Activated CD8-positive, alpha-beta T cell treated with anti-CD3 and anti-CD28 coated beads for 36 hours (primary cell): Measurements from ENCODE around the gene BEGAIN. TPM values are rescaled to one million over a fixed set of nuclear protein-coding genes. Genes with fewer than 3 reads are reported as not detected.

ENCODE experiments used
- ATAC-seq: fragments of 200-7000 bp; cut with Tn5 transposase; one replicate; pipeline ENCODE4 v1.10.0; 2021; ENCODE audit warnings: mild to moderate bottlenecking, moderate library complexity
- CTCF ChIA-PET: fragments of 350-600 bp; sonication (Branson Sonifier 250); formaldehyde crosslinking; loops from one replicate; lab custom pipeline; 2021; ENCODE audit warnings: antibody characterized with exemption; lab: Charles Lee
- POLR2A ChIA-PET: fragments of 350-600 bp; sonication (Branson Sonifier 250); formaldehyde crosslinking; loops from one replicate; lab custom pipeline; 2021; ENCODE audit warnings: antibody characterized with exemption; lab: Charles Lee
- DNase-seq: peaks from one replicate; pipeline ENCODE4 v3.0.0-alpha.2; 2020
- H3K27ac Mint-ChIP-seq: one replicate; pipeline ENCODE4 v1.8.0; 2021; ENCODE audit warnings: mild to moderate bottlenecking, mixed read lengths
- H3K27me3 Mint-ChIP-seq: one replicate; pipeline ENCODE4 v1.8.0; 2021; ENCODE audit warnings: mixed read lengths
- H3K36me3 Mint-ChIP-seq: one replicate; pipeline ENCODE4 v1.8.0; 2021; ENCODE audit warnings: low read depth, mixed read lengths
- H3K4me1 Mint-ChIP-seq: one replicate; pipeline ENCODE4 v1.8.0; 2021; ENCODE audit warnings: low read depth, mixed read lengths
- H3K4me3 Mint-ChIP-seq: one replicate; pipeline ENCODE4 v1.8.0; 2021; ENCODE audit warnings: mild to moderate bottlenecking, moderate library complexity, mixed read lengths
- H3K9me3 Mint-ChIP-seq: one replicate; pipeline ENCODE4 v1.8.0; 2021; ENCODE audit warnings: mixed read lengths
- intact Hi-C: fragments of 100-400 bp; cut with micrococcal nuclease; formaldehyde crosslinking; loops from one replicate; pipeline ENCODE4 v1.10.0; 2022
- total RNA-seq, 2 experiments: library from RNA; stranded (reverse); gene quantifications; one replicate each; pipeline ENCODE4 v1.2.3, GENCODE V29; 2021
- TF ChIP-seq, protein P1 (sequence below): fragments of 200-600 bp; IDR thresholded peaks from one replicate; pipeline ENCODE4 v1.8.0; 2022; ENCODE audit warnings: antibody characterized with exemption, mild to moderate bottlenecking

Gene BEGAIN
- total RNA-seq, 2 experiments from 2014 or later = 5.5 to 6.0 TPM

GRCh38 chr14:100629098-100629497, 41.9 kb upstream of the BEGAIN start:
- H3K4me1 Mint-ChIP-seq = no peaks in the 10 kb centered on the region
- no peak overlapping the region for H3K4me3 Mint-ChIP-seq
- ChIA-PET POLR2A (no interaction called here), CTCF (interaction anchor here (1.1 to 2.8 kb wide), 2 partner anchors 17 to 24 kb away, joined by 3 to 13 read pairs; no protein-coding TSS in a partner anchor)
- DNase-seq (no peak), ATAC-seq (no peak)
- intact Hi-C loops = no loop called here
- TF ChIP-seq, protein P1, sequence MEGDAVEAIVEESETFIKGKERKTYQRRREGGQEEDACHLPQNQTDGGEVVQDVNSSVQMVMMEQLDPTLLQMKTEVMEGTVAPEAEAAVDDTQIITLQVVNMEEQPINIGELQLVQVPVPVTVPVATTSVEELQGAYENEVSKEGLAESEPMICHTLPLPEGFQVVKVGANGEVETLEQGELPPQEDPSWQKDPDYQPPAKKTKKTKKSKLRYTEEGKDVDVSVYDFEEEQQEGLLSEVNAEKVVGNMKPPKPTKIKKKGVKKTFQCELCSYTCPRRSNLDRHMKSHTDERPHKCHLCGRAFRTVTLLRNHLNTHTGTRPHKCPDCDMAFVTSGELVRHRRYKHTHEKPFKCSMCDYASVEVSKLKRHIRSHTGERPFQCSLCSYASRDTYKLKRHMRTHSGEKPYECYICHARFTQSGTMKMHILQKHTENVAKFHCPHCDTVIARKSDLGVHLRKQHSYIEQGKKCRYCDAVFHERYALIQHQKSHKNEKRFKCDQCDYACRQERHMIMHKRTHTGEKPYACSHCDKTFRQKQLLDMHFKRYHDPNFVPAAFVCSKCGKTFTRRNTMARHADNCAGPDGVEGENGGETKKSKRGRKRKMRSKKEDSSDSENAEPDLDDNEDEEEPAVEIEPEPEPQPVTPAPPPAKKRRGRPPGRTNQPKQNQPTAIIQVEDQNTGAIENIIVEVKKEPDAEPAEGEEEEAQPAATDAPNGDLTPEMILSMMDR = no peak
- no peak overlapping the region for H3K27ac Mint-ChIP-seq
- H3K36me3 Mint-ChIP-seq = no peaks in the 10 kb centered on the region
- no peaks in the 10 kb centered on the region for H3K27me3 Mint-ChIP-seq
- no peaks in the 10 kb centered on the region for H3K9me3 Mint-ChIP-seq

GRCh38 chr14:100628225-100628624, 41.0 kb upstream of the BEGAIN start:
- TF ChIP-seq, protein P1 = no peak
- Mint-ChIP-seq H3K27me3 (no peaks in the 10 kb centered on the region), H3K4me1 (no peaks in the 10 kb centered on the region), H3K27ac (no peak overlapping the region), H3K9me3 (no peaks in the 10 kb centered on the region), H3K4me3 (no peak overlapping the region), H3K36me3 (no peaks in the 10 kb centered on the region)
- intact Hi-C loops = no loop called here
- POLR2A ChIA-PET = no interaction called here
- ATAC-seq = no peak
- no peak for DNase-seq
- CTCF ChIA-PET = interaction anchor here (1.1 to 2.5 kb wide), 3 partner anchors 17 to 25 kb away, joined by 3 to 11 read pairs (median 5); no protein-coding TSS in a partner anchor

DNA sequence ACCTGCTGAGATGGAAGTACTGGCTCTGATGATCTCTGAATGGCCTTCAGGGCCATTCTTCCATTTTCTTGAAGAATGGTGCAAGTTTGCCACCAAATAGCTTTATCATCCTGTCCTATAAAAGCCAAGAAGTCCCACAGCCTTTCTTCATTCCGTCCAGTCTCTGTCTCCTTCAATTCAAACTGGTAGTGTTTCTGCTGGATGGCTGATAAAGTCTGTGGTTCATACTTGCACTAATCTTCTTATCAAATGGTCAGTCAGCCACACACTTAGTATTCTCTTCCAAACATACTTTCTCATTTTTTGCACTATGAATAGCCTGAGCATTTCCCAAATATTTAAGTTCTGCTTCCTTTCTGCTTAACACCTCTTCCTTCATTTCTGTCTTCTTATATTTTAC, 39.4 kb upstream of the BEGAIN start:
- Mint-ChIP-seq H3K27me3 (no peaks in the 10 kb centered on the region), H3K4me3 (no peak overlapping the region), H3K4me1 (no peaks in the 10 kb centered on the region), H3K27ac (no peak overlapping the region), H3K9me3 (no peaks in the 10 kb centered on the region), H3K36me3 (no peaks in the 10 kb centered on the region)
- ChIA-PET CTCF (interaction anchor here (0.9 to 2.5 kb wide), 3 partner anchors 11 to 27 kb away, joined by 4 to 11 read pairs (median 5); no protein-coding TSS in a partner anchor), POLR2A (interaction anchor here (0.5 kb wide), 1 partner anchor 25 kb away, joined by 3 read pairs; no protein-coding TSS in a partner anchor)
- DNase-seq = no peak
- ATAC-seq = no peak
- TF ChIP-seq, protein P1 = no peak
- intact Hi-C loops = no loop called here

DNA sequence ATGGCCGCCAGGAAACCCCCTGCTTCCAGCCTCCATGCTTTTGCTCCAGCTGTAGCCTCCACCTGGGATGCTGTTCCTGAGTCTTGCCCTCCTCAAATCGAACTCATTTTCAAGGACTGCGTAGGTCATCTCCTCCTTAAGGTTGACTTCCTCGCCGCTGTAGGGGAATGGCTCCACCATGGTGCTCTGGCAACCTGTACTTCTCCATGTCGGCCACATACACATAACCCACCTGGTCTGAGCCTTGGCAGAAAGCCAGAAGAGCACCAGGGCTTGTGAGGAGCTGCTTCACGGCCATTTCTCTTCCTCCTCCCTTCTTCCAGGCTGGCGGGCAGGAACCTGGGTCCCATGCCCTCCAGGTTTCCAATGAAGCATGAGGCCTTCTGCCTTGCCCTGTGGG, 36.7 kb upstream of the BEGAIN start:
- POLR2A ChIA-PET = no interaction called here
- H3K4me3 Mint-ChIP-seq = no peak overlapping the region
- CTCF ChIA-PET = interaction anchor here (1.3 kb wide), 1 partner anchor 99 kb away, joined by 4 read pairs; no protein-coding TSS in a partner anchor

GRCh38 chr14:100623557-100623956, 36.3 kb upstream of the BEGAIN start:
- no peak overlapping the region for H3K4me3 Mint-ChIP-seq
- CTCF ChIA-PET = no interaction called here
- H3K27ac Mint-ChIP-seq = no peak overlapping the region
- H3K27me3 Mint-ChIP-seq = peaks cover 2% of the 10 kb centered on the region
- POLR2A ChIA-PET = no interaction called here
- H3K36me3 Mint-ChIP-seq = no peaks in the 10 kb centered on the region
- TF ChIP-seq, protein P1 = no peak
- intact Hi-C loops = no loop called here
- no peak for DNase-seq
- no peaks in the 10 kb centered on the region for H3K4me1 Mint-ChIP-seq
- no peaks in the 10 kb centered on the region for H3K9me3 Mint-ChIP-seq
- no peak for ATAC-seq

More for the DNA sequence above, 36.7 kb upstream of the BEGAIN start:
- Mint-ChIP-seq H3K4me1 (no peaks in the 10 kb centered on the region), H3K9me3 (no peaks in the 10 kb centered on the region), H3K36me3 (no peaks in the 10 kb centered on the region), H3K27me3 (peaks cover 2% of the 10 kb centered on the region), H3K27ac (no peak overlapping the region)
- TF ChIP-seq, protein P1 = no peak
- intact Hi-C loops = no loop called here
- ATAC-seq (no peak), DNase-seq (no peak)
